Cardiac fibroblast (primary cell): ENCODE results near the gene PCDHGC4.

Experiments
- DNase-seq, 2 donors: peaks; one replicate each; pipeline versions ENCODE4 v3.0.0 to v3.0.0-alpha.2; 2010; ENCODE audit warnings: low read depth in 2 of 2
- H3K4me3 ChIP-seq, 2 donors: replicated peaks in 1 of 2; 1 replicate in 1 of 2; 2 replicates in 1 of 2; pipeline ENCODE4 v1.5.1; 2011; ENCODE audit warnings: low read depth in 2 of 2, low read length in 2 of 2, mild to moderate bottlenecking in 2 of 2, moderate library complexity in 1 of 2
- TF ChIP-seq, protein P1 (sequence below): IDR thresholded peaks from one replicate; pipeline ENCODE4 v1.5.1; 2011; ENCODE audit warnings: low read depth, mild to moderate bottlenecking, low read length, inconsistent platforms

Gene PCDHGC4

DNA sequence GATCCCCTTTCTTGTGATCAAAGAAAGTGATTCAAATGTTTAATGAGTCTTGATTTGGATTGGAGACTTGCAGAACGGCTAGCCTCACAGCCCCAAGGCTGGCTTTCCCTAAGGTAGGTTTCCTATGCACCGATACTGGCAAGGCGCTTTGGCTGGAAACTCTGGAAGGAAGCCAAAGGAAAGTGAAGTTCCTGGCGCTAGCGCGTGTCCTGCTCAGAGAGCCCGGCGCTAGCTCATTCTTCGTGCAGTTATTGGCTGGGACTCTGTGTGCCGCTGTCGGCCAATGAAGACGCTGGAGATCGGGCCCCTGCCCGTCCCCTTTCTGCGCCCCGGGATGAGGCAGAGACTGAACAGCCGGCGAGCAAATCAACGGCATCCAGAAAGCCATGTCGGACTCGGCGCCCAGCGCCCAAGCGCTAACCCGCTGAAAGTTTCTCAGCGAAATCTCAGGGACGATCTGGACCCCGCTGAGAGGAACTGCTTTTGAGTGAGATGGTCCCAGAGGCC is 9.2 kb upstream of the PCDHGC4 start, which contains the start of gene PCDHGC3:
Gene PCDHGC3, plus strand, starts transcription at position 342 of the 507 bp plus-strand sequence. Its CDS starts 151 bp downstream, at position 493.
- peak within 1 kb of the TSS; percentile 63 to 66 for H3K4me3 ChIP-seq
- peak; percentile 95 to 98 for DNase-seq
- TF ChIP-seq, protein P1, sequence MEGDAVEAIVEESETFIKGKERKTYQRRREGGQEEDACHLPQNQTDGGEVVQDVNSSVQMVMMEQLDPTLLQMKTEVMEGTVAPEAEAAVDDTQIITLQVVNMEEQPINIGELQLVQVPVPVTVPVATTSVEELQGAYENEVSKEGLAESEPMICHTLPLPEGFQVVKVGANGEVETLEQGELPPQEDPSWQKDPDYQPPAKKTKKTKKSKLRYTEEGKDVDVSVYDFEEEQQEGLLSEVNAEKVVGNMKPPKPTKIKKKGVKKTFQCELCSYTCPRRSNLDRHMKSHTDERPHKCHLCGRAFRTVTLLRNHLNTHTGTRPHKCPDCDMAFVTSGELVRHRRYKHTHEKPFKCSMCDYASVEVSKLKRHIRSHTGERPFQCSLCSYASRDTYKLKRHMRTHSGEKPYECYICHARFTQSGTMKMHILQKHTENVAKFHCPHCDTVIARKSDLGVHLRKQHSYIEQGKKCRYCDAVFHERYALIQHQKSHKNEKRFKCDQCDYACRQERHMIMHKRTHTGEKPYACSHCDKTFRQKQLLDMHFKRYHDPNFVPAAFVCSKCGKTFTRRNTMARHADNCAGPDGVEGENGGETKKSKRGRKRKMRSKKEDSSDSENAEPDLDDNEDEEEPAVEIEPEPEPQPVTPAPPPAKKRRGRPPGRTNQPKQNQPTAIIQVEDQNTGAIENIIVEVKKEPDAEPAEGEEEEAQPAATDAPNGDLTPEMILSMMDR = peak; percentile 11

GRCh38 chr5:141476132-141476911 is 8.5 kb upstream of the PCDHGC4 start:
- TF ChIP-seq, protein P1 = no peak
- peak overlapping the region; percentile 63 to 66 for H3K4me3 ChIP-seq
- DNase-seq = peak; percentile 81

DNA sequence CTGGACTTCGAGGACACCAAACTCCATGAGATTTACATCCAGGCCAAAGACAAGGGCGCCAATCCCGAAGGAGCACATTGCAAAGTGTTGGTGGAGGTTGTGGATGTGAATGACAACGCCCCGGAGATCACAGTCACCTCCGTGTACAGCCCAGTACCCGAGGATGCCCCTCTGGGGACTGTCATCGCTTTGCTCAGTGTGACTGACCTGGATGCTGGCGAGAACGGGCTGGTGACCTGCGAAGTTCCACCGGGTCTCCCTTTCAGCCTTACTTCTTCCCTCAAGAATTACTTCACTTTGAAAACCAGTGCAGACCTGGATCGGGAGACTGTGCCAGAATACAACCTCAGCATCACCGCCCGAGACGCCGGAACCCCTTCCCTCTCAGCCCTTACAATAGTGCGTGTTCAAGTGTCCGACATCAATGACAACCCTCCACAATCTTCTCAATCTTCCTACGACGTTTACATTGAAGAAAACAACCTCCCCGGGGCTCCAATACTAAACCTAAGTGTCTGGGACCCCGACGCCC is 7.7 kb upstream of the PCDHGC4 start:
- no peak for DNase-seq
- TF ChIP-seq, protein P1 = no peak
- H3K4me3 ChIP-seq = peak overlapping the region; percentile 63 to 66

GRCh38 chr5:141477815-141478214 is 7.0 kb upstream of the PCDHGC4 start:
- TF ChIP-seq, protein P1 = no peak
- peak overlapping the region; percentile 63 to 66 for H3K4me3 ChIP-seq
- DNase-seq = no peak

GRCh38 chr5:141478321-141478945 is 6.4 kb upstream of the PCDHGC4 start:
- TF ChIP-seq, protein P1 = peak; percentile 23
- H3K4me3 ChIP-seq = peak overlapping the region; percentile 63 to 66
- no peak for DNase-seq

DNA sequence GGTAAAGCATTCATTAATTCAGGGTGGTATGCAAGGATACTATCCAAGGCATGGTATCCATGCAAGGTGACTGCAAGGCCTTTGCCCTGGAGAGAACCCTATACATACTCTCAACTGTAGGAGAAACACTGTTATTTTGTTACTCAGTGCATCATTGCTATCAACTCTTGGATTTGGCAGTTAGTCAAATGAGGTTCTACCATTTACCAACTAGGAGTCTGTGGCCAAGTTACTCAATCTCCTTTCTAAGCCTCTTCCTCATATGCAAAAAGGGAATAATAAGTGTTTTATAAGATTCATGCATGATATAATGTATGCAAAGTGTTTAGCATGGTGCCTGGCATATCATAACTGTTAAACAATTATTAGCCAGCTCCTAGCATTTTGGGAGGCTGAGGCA is 5.1 kb upstream of the PCDHGC4 start:
- TF ChIP-seq, protein P1 = no peak
- H3K4me3 ChIP-seq = no peak overlapping the region
- peak; percentile 25 to 53 for DNase-seq
